ACC112 (cell line): ENCODE measurements around the gene TIMMDC1.

Experiments used
- H2AFZ ChIP-seq: fragments of 200-600 bp; sonication (generic); one replicate; pipeline ENCODE4 v1.6.0; 2017; ENCODE audit warnings: antibody characterized with exemption, low read length; ENCODE audit not compliant: unreplicated experiment
- H3K27ac ChIP-seq: fragments of 200-600 bp; sonication (generic); 2 replicates; pipeline ENCODE4 v1.5.1; 2014; ENCODE audit warnings: low read depth, mild to moderate bottlenecking, antibody characterized with exemption, low read length, moderate library complexity
- H3K27me3 ChIP-seq: fragments of 200-600 bp; sonication (generic); 2 replicates; pipeline ENCODE4 v1.6.1; 2014; ENCODE audit warnings: mild to moderate bottlenecking, antibody characterized with exemption, low read length, moderate library complexity, mixed read lengths; ENCODE audit not compliant: insufficient read depth
- H3K36me3 ChIP-seq: fragments of 200-600 bp; sonication (generic); 2 replicates; pipeline ENCODE4 v1.6.1; 2016; ENCODE audit warnings: mild to moderate bottlenecking, antibody characterized with exemption, low read length, moderate library complexity, mixed read lengths; ENCODE audit not compliant: insufficient read depth
- H3K4me1 ChIP-seq: fragments of 200-600 bp; sonication (generic); one replicate; pipeline ENCODE4 v1.6.1; 2016; ENCODE audit warnings: low read length, mixed read lengths; ENCODE audit not compliant: insufficient read depth, unreplicated experiment, control insufficient read depth
- H3K4me3 ChIP-seq: fragments of 200-600 bp; sonication (generic); 2 replicates; pipeline ENCODE4 v1.5.1; 2014; ENCODE audit warnings: mild to moderate bottlenecking, low read depth, low read length
- H3K79me2 ChIP-seq: fragments of 200-600 bp; sonication (generic); one replicate; pipeline ENCODE4 v1.6.0; 2016; ENCODE audit warnings: low read length; ENCODE audit not compliant: control insufficient read depth, unreplicated experiment, insufficient read depth

Gene TIMMDC1

DNA sequence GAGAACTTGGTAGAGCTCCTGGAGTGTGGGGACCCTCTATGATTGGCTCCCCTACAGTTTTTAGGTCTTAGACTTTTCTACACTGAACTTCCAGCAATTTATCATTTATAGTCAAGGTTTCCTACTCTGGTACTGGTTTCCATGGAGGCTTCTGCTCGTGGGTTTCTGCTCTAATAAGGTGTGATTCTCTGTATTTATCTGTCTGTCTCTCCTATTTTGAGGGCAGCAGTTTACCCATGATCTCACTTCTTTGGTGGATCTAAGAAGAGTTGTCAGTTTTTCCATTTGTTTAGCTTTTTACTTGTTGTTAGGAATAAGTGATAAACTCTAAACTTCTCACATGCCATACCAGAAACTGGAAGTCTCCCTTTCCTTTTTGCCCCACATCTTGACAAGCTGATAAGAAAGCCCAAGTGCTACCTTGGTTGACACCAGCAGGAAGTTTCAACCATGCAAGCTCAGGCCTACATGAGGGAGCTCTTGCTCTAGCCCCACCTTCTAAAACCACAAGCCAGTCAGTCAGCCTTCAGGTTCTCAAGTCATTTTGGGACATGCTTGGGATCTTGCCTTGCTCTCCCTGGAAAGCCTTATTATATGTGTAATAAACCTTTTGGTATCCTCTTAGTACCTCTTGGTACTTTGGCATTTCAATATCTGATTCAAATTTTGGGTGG lies 10.0 kb downstream of the TIMMDC1 start:
- Histone ChIP-seq H3K4me1 (peaks cover 3% of the 10 kb centered on the region), H3K4me3 (no peak overlapping the region), H3K27ac (no peak overlapping the region), H3K27me3 (no peaks in the 10 kb centered on the region), H3K36me3 (peaks cover 17% of the 10 kb centered on the region; the same call in 1 of the 2 replicates), H3K79me2 (peaks cover 7% of the 10 kb centered on the region), H2AFZ (no peak overlapping the region)

DNA sequence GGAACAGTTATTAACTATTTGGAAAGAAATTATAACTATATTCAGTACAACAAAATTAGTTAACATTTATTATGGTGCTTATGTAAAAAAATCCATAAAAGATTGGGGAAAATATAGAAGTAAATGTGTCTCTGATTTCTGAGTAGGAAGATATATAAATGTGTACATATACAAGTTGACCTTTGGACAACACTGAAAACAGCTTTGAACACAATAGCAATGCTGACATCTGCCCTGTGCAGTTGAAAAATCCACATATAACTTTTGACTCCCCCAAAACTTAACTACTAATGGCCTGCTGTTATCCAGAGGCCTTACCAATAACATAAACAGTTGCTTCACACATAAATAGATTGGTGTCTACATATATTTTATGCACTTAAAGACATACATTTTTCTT lies 12.3 kb downstream of the TIMMDC1 start:
- peaks cover 7% of the 10 kb centered on the region for H3K79me2 ChIP-seq
- H3K27ac ChIP-seq: no peak overlapping the region
- no peak overlapping the region for H2AFZ ChIP-seq
- H3K4me1 ChIP-seq: peaks cover 3% of the 10 kb centered on the region
- no peaks in the 10 kb centered on the region for H3K27me3 ChIP-seq
- H3K4me3 ChIP-seq: no peak overlapping the region
- H3K36me3 ChIP-seq: peaks cover 26% of the 10 kb centered on the region

DNA sequence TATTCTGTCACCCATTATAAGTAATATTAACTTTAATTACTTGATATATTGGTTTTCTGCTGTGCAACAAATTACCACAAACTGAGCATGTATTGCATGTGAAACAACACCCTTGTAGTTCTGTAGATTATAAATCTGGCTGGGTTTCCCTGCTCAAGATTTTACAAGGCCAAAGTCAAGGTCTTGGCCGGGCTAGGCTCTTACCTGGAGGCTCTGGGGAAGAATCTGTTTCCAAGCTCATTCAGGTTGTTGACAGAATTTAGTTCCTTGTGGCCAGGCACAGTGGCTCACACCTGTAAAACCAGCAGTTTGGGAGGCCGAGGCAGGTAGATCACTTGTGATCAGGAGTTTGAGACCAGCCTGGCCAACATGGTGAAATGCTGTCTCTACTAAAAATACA lies 16.3 kb downstream of the TIMMDC1 start:
- Histone ChIP-seq H3K79me2 (no peaks in the 10 kb centered on the region), H3K27ac (no peak overlapping the region), H3K4me3 (no peak overlapping the region), H3K4me1 (no peaks in the 10 kb centered on the region), H2AFZ (no peak overlapping the region), H3K36me3 (peaks cover 50% of the 10 kb centered on the region), H3K27me3 (no peaks in the 10 kb centered on the region)

DNA sequence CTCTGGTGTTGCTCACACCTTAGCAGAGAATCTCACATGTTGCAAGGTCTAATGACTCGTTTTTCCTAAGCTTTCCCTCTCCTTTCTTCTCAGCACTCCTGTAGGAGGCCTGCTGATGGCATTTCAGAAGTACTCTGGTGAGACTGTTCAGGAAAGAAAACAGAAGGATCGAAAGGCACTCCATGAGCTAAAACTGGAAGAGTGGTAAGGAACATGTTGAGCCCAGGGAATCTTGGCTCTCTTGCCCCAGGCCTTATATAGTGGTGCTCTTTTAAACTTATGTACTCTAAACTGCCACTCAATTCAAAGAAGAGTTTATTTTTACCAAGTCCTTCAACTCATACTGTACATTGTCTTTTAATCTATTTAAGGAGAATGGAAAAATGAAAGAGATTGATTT lies 18.8 kb downstream of the TIMMDC1 start:
- peaks cover 65% of the 10 kb centered on the region for H3K36me3 ChIP-seq
- H3K4me3 ChIP-seq: no peak overlapping the region
- H3K27ac ChIP-seq: no peak overlapping the region

DNA sequence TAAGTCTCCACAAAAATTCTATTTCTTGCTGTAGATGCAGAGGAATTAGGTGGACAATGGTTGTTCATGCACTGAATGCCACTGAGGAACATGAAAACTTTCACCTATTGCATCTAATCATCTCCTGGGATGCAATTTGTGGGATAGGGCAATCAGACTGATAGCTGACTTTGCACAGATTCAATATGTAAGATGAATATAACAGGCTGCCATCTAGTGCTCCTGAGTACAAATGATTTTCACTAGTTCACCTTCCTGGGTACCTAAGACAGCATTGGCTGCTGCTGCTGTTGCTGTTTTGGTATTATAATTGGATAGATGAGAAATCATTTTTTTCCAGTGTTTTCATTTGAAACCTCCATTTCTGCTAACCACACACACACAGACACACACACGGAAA lies 19.7 kb downstream of the TIMMDC1 start:
- Histone ChIP-seq H3K27me3 (no peaks in the 10 kb centered on the region), H3K79me2 (no peaks in the 10 kb centered on the region), H3K36me3 (peaks cover 61% of the 10 kb centered on the region), H3K4me1 (no peaks in the 10 kb centered on the region), H2AFZ (no peak overlapping the region), H3K4me3 (no peak overlapping the region), H3K27ac (no peak overlapping the region)

More for the DNA sequence above, 18.8 kb downstream of the TIMMDC1 start:
- Histone ChIP-seq H3K4me1 (no peaks in the 10 kb centered on the region), H2AFZ (no peak overlapping the region), H3K27me3 (no peaks in the 10 kb centered on the region), H3K79me2 (no peaks in the 10 kb centered on the region)

DNA sequence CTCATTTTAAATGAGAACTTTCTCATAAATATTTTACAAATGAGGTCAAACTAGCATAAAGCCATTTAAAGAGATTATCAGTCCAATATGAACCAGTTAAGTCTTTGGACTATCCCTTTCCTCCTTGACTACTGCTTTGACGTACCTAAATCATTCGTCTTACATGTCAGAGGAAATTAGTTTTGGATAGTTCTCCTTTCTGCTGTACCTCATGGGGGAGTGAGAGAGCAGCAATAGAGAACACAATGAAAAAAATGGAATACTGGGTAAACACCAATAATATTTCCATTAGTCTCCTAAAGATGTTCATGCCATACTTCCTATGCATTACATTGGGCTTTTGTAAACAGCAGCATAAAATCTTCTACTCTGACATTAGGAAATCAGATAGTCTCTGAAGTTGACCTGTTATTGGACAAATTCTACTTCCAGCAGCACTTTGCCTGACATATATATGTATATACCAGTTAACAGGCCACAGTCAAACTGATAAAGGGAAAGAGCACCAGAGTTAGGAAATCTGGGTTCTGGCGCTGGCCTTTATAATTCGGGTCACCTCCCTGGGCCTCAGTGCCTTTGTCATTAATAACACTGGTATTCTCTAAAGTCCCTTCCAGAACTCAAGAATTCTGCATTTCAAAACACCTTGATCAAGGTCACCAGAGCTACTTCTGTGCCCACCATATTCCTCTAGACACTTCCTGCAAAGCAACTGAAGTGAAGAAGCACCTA lies 26.8 kb downstream of the TIMMDC1 start:
- no peak overlapping the region for H2AFZ ChIP-seq
- no peaks in the 10 kb centered on the region for H3K27me3 ChIP-seq
- H3K79me2 ChIP-seq: no peaks in the 10 kb centered on the region
- no peak overlapping the region for H3K27ac ChIP-seq
- peaks cover 13% of the 10 kb centered on the region for H3K36me3 ChIP-seq
- no peaks in the 10 kb centered on the region for H3K4me1 ChIP-seq
- H3K4me3 ChIP-seq: no peak overlapping the region

DNA sequence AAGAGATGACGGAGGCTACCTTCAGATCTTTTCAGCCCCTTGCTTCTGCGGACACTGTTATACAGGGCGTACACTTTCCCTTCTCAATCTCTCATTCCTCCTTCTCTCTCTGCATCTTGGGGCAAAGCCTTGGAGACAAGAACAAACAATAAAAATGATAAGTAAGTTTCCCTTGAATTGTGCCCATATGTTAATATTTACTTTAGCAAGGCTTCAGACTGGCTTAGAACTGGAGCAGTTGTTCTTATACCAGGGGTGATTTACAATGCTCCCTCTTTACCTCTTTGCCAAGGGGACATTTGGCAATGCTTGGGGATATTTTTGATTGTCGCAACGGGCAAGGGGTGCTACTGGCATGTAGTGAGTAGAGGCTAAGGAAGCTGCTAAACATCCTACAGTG lies 29.4 kb downstream of the TIMMDC1 start:
- Histone ChIP-seq H2AFZ (no peak overlapping the region), H3K4me3 (no peak overlapping the region), H3K4me1 (no peaks in the 10 kb centered on the region), H3K79me2 (no peaks in the 10 kb centered on the region), H3K27ac (no peak overlapping the region), H3K27me3 (no peaks in the 10 kb centered on the region), H3K36me3 (peaks cover 3% of the 10 kb centered on the region; the same call in 1 of the 2 replicates)

DNA sequence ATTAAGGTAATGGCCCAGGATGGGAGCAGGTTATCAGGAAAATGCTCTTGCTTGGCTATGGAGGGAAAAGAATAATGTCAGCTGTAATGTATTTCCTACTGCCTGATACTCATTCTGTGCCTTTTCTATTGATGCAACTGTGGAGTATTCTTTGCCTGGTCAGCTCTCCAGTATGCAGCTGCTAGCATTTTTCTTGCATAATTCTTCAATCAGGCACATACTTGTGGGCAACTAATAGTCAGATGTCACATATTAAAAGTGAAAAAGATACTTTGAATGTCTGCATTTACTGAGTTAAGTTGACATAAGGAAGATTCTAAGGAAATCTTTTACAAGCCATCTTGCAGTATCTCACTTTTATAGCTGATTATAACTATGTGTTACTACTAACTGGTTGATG lies 31.5 kb downstream of the TIMMDC1 start:
- Histone ChIP-seq H3K36me3 (0 out of 2 replicates have a peak, but pooled peaks cover 3% of the 10 kb centered on the region), H3K4me1 (no peaks in the 10 kb centered on the region), H3K27me3 (no peaks in the 10 kb centered on the region), H3K79me2 (no peaks in the 10 kb centered on the region), H2AFZ (no peak overlapping the region), H3K27ac (no peak overlapping the region), H3K4me3 (no peak overlapping the region)

DNA sequence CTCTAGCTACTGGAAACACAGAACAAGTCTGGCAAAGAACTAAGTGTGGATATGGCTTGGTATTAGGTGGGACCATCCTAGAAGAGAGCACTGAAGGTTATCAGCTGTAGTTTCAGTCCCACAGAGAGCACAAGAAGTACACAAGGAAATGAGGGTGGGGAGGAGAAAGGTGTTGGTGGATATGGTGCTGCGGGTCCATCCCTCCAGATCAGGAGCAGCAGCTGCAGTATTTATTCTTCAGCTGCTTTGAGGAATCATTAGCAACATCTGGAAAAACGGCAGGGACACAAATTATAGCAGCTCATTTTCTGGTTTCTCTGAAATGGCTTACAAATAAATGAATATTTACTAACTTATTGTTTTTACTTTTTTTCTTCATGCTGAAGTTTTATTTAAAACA lies 32.1 kb downstream of the TIMMDC1 start:
- Histone ChIP-seq H3K4me1 (no peaks in the 10 kb centered on the region), H3K27ac (no peak overlapping the region), H3K36me3 (no peaks in the 10 kb centered on the region), H3K79me2 (no peaks in the 10 kb centered on the region), H3K4me3 (no peak overlapping the region), H3K27me3 (no peaks in the 10 kb centered on the region), H2AFZ (no peak overlapping the region)

DNA sequence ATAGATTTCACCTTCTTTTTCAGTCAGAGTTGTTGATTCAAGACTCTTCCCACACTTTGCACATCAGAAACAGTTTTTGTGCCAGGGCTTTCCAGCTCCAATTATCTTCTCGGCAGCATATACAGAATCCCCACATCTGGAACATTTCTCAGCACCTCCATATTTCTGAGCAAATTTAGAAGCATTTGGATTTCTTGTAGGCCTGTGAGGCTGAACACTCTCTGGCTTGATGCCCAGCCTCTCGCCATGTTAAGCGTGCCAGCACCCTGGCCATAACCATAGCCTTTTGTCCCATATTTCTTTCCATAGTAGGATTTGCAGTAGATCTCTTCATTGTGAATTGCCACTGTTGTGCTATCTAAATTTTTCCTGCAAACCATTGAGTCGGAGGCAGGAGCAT lies 32.8 kb downstream of the TIMMDC1 start:
- H3K27ac ChIP-seq: no peak overlapping the region
- no peaks in the 10 kb centered on the region for H3K4me1 ChIP-seq
- no peak overlapping the region for H2AFZ ChIP-seq
- H3K4me3 ChIP-seq: no peak overlapping the region
- no peaks in the 10 kb centered on the region for H3K36me3 ChIP-seq
- H3K27me3 ChIP-seq: no peaks in the 10 kb centered on the region
- no peaks in the 10 kb centered on the region for H3K79me2 ChIP-seq

DNA sequence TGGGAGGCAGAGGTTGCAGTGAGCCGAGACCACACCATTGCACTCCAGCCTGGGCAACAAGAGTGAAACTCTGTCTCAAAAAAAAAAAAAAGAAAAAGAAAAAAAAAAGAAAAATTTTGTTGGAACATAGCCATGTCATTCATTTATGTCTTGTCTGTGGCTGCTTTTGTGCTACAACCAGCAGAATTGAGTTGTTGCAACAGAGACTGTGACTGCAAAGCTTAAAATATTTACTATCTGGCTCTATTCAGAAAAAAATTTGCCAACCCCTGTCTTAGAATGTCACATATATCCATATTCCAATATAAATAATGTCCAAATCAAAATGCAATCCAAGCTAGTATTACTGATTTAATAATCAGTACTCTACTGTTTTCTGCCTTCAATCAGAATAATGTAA lies 35.9 kb downstream of the TIMMDC1 start:
- Histone ChIP-seq H3K27me3 (no peaks in the 10 kb centered on the region), H3K4me3 (no peak overlapping the region), H3K4me1 (no peaks in the 10 kb centered on the region), H3K27ac (no peak overlapping the region), H3K79me2 (no peaks in the 10 kb centered on the region), H2AFZ (no peak overlapping the region), H3K36me3 (no peaks in the 10 kb centered on the region)
